ENCODE measurements around the gene TCTN3.
"Not testable (repeated sequence)": the region's sequence is repeated elsewhere in the genome, so short reads cannot be mapped to it uniquely, and the experiment has no call there.

TCTN3 gene

GRCh38 chr10:95688648-95689047 is 5.1 kb downstream of the TCTN3 start:
- no peak for DNase-seq

- DNase-seq = no peak
Observed at GRCh38 chr10:95683966-95684365, 9.8 kb downstream of the TCTN3 start.

GRCh38 chr10:95675403-95676116 is 18.2 kb downstream of the TCTN3 start:
- DNase-seq = no peak

- no peak for DNase-seq
Observed at GRCh38 chr10:95674643-95675042, 19.1 kb downstream of the TCTN3 start.

- not testable (repeated sequence) for DNase-seq
Observed at GRCh38 chr10:95672641-95673040, 21.1 kb downstream of the TCTN3 start.

GRCh38 chr10:95664543-95664942 is 29.2 kb downstream of the TCTN3 start:
- DNase-seq = no peak

GRCh38 chr10:95663496-95663895 is 30.2 kb downstream of the TCTN3 start:
- DNase-seq = no peak

- no peak for DNase-seq
Observed at GRCh38 chr10:95661818-95662217, 31.9 kb downstream of the TCTN3 start.

GRCh38 chr10:95660283-95660682 is 33.4 kb downstream of the TCTN3 start:
- no peak for DNase-seq

- DNase-seq = no peak
Observed at GRCh38 chr10:95657250-95657649, 36.5 kb downstream of the TCTN3 start.

- peak; percentile 28 to 93 (median 80) for DNase-seq
Observed at GRCh38 chr10:95656291-95657164, 37.2 kb downstream of the TCTN3 start, which contains the start of gene ALDH18A1. Gene ALDH18A1 (minus strand): TSS chr10:95656711. CDS start chr10:95653377, 3,334 bp downstream.

- peak in 8 of 56 donors; percentile 11 to 54 (median 26) for DNase-seq
Observed at GRCh38 chr10:95655571-95656290, 38.0 kb downstream of the TCTN3 start.

GRCh38 chr10:95653895-95654294 is 39.8 kb downstream of the TCTN3 start:
- DNase-seq = no peak

GRCh38 chr10:95651346-95652060 is 42.2 kb downstream of the TCTN3 start:
- no peak for DNase-seq

- DNase-seq = no peak
Observed at GRCh38 chr10:95650232-95650631, 43.5 kb downstream of the TCTN3 start.

GRCh38 chr10:95648138-95648537 is 45.6 kb downstream of the TCTN3 start:
- no peak for DNase-seq

GRCh38 chr10:95646160-95646559 is 47.6 kb downstream of the TCTN3 start:
- DNase-seq = no peak

- no peak for DNase-seq
Observed at GRCh38 chr10:95644901-95645300, 48.8 kb downstream of the TCTN3 start.

- DNase-seq = no peak
Observed at GRCh38 chr10:95640891-95641315, 52.8 kb downstream of the TCTN3 start.

- DNase-seq = no peak
Observed at GRCh38 chr10:95637911-95638310, 55.8 kb downstream of the TCTN3 start.

- DNase-seq = no peak
Observed at GRCh38 chr10:95637140-95637539, 56.6 kb downstream of the TCTN3 start.

All from nucleus accumbens (tissue), 56 donors.